IPS DF 4.7 (cell line): ENCODE results near the gene IQSEC1.
"Not testable (repeated sequence)": the region's sequence is repeated elsewhere in the genome, so short reads cannot be mapped to it uniquely, and the experiment has no call there.

Experiments
- DNase-seq: peaks from one replicate; pipeline ENCODE4 v3.0.0-alpha.2; 2013; ENCODE audit warnings: low spot score; ENCODE audit errors: extremely low read depth

Gene IQSEC1

DNA sequence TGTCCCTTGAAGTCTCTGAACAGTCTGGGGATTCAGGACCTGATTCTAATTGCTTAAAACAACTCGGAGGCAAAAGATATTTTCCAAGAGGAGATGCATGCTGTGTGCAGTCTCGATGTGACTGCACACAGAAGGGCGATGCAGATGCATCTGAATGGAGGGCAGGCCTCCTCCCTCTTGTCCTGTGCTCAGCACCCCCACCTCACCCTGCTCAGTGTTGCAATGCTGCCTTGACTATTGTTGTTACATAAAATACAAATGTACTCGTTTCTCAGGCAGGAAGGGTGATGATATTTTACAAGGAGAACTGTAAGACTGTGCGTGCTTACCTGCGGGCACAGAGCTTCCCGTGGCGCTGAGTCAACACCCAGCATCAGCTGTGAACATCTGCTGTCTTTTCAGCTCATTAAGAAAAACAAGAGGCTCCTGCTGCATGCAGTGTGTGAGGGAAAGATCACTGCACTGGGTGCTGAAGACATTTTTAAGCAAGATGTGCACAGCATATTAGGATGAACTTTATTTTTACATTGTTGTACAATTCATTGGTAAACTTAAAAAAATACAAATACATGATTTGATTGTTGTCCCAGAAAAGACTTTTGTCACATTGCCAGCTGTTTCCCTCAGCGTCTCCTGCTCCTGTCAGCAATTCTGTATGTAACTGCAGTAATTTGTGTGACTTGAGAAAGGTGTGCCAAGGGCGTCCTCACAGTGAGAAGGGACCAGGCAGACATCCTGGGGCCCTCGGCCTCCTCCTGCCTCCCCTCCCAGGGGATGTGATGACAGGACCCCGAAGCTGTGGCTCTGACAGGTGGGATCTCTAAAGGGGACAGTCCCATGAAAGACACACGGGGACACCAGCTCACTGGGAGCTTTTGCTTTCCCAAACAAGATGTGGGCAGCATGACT, 175.6 kb downstream of the IQSEC1 start:
- no peak for DNase-seq

DNA sequence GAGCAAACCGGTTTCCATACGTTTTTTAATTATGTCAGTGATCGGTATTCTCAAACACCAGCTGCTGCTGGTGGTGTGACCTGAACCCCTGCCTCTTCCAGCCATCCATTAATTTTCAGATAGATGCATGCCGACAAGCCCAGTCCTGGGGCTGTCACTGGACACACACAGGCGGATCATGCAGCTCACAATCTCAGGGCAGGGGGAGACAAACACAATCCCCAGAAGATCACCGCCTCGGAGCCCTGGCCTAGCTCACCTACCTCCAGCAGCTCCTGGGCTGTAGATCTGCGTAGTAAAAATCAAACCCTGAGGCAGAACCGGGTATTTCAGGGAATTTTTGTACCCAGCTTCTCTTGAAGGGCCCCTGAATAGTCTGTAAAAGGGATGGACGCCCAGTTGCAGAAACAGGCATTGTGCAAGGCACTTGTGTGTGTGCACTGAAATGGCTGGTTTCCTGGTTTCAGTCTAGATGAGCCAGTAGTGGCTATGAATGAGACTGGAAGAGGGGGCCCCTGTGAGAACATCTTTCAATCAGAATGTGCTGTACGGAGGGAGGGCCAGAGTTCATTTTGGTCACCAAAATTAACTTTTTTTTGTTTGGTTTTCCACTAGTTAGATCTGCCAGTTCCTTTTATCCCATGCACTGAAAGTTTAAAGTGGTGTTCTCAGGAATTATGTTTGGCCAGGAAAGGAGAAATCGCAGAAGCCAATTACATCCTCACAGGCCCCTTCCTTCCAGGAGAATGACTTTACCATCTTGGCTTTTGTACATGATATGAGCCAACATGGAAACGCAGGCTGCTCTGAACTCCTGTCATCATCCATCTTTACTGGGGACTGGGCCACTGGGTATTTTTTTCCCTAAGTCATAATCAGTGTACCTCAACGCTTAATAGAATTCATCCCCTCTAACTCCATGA, 176.9 kb downstream of the IQSEC1 start:
- no peak for DNase-seq

GRCh38 chr3:12895391-12896062, 177.7 kb downstream of the IQSEC1 start:
- DNase-seq: no peak

- no peak for DNase-seq
Measured at GRCh38 chr3:12894629-12895028, 178.6 kb downstream of the IQSEC1 start.

- DNase-seq: no peak
Measured at GRCh38 chr3:12893852-12894251, 179.4 kb downstream of the IQSEC1 start.

GRCh38 chr3:12893247-12893646, 180.0 kb downstream of the IQSEC1 start:
- no peak for DNase-seq

DNA sequence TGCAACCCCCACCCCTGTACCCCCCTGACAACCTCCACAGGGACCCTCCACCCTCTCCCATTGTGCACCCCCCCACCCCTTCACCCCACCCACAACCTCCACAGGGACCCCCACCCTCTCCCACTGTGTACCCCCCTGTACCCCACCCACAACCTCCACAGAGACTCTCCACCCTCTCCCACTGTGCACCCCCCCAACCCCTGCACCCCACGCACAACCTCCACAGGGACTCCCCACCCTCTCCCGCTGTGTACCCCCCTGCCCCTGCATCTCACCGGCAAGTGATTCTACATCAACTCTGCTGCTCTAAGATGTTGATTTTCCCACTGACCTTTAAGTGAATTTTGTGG, 180.4 kb downstream of the IQSEC1 start:
- DNase-seq: no peak

DNA sequence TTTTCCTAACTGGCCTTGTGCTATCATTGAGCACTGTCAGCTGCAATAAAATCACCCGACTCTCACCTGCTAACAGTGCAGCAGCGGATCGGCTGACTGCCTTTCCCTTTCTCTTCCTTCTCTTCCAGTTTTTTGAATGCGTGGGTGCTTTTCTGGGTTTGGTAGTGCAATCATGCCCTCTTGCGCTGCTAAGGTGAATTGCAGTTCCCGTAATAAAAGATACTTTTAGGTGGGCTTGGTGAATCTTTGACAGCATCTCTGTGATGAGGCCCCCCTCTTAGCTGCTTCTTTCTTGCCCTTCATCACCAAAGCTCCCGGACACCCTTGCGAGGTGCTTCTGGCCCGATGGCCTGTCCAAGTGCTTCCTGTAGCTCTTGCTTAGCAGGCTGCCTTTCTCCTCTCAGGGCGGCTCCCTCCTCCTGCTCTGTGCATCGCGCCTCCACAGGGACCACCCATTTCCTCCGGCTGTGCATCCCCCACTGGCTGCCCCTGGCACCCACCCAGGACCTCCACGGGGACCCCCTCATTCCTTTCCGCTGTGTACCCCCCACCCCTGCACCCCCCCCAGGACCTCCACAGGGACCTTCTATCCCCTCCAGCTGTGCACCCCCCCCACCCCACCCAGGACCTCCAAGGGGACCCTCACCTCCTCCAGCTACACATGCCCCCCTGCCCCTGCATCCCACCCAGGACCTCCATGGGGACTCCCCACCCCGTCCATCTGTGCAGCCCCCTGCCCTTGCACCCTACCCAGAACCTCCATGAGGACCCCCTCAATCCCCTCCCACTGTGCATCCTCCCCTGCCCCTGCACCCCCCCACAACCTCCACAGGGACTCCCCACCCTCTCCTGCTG, 181.0 kb downstream of the IQSEC1 start:
- DNase-seq: no peak

- no peak for DNase-seq
Measured at GRCh38 chr3:12891391-12891984, 181.7 kb downstream of the IQSEC1 start.

- DNase-seq: no peak
Measured at GRCh38 chr3:12890610-12891390, 182.4 kb downstream of the IQSEC1 start.

DNA sequence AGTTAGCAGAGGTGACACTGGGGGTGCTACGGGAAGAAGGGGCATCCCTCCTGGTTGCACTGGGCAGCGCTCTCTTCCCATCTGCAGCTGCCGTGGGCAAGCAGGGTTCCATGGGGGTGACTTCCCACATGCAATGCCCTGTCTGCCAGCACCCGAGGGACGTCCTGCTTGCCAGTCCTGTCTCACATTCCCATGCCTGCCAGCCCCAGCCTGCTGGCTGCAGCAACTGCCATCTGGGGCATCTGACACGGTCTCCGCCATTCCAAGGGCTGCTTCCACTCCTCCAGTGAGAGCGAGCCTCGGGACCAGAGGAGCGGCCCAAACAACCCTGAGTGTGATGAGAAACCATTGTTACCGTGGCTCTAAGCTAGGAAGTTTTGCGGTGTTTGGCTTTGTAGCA, 186.5 kb downstream of the IQSEC1 start:
- DNase-seq: no peak

GRCh38 chr3:12886106-12886679, 187.0 kb downstream of the IQSEC1 start:
- DNase-seq: no peak

DNA sequence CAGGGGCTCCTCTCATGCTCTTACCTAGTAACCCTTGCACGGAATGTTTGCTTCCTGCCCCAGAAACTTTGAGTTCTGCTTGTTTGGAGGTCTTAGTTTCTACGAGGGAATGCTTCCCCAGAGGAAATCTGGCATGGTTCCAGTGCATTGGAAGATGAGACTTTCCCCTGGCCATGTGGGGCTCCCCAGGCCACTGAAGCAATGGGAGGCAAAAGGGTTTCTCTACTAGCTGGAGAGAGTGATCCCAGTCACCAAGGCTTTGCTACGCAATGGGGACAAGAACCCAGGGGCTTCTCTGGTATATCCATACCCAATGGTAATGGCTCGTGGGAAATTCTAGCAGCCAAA, 187.7 kb downstream of the IQSEC1 start:
- no peak for DNase-seq

- no peak for DNase-seq
Measured at GRCh38 chr3:12884790-12885582, 188.2 kb downstream of the IQSEC1 start.

DNA sequence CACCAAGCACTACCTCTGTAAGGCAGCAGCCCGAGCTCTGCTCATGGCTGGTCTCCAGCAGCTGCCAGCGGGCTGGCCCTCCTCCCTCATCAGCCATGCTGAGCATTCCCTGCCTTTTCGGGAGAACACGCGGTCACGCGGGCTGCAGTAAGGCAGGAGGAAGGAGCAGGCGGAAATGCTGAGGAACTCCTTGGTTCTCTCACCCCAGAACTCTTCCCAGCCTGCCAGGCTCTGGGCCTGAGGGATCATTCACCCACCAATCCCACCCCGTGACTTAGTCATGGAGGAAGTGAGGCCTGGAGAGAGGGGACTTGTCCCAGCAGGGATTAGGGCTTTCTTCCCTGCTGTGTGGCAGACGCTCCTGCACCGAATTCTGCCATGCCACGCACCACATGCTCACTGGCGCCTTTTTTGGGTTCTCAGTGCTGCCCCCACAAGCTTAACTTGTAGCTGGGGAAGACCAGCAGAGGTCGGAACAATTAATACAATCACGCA, 189.0 kb downstream of the IQSEC1 start:
- DNase-seq: no peak

- DNase-seq: no peak
Measured at GRCh38 chr3:12882336-12883310, 190.6 kb downstream of the IQSEC1 start.

DNA sequence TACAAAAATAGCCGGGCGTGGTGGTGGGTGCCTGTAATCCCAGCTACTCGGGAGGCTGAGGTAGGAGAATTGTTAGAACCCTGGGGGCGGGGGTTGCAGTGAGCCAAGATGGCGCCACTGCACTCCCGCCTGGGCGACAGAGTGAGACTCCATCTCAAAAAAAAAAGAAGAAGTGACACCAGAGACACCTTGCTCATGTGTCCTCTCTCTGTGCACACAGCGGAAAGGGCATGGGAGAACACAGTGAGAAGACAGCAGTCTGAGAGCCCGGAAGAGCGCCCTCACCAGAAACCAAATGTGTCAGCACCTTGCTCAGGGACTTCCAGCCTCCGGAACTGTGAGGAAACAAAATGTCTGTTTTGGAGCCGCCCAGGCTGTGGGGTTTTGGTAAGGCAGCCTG, 191.4 kb downstream of the IQSEC1 start:
- not testable (repeated sequence) for DNase-seq
